ENCODE data around the gene TCEAL2. TPM values are rescaled to one million over a fixed set of nuclear protein-coding genes. Genes with fewer than 3 reads are reported as not detected.

The TCEAL2 gene
- total RNA-seq, 1 donor from 2014 or later: 7.2 TPM

DNA sequence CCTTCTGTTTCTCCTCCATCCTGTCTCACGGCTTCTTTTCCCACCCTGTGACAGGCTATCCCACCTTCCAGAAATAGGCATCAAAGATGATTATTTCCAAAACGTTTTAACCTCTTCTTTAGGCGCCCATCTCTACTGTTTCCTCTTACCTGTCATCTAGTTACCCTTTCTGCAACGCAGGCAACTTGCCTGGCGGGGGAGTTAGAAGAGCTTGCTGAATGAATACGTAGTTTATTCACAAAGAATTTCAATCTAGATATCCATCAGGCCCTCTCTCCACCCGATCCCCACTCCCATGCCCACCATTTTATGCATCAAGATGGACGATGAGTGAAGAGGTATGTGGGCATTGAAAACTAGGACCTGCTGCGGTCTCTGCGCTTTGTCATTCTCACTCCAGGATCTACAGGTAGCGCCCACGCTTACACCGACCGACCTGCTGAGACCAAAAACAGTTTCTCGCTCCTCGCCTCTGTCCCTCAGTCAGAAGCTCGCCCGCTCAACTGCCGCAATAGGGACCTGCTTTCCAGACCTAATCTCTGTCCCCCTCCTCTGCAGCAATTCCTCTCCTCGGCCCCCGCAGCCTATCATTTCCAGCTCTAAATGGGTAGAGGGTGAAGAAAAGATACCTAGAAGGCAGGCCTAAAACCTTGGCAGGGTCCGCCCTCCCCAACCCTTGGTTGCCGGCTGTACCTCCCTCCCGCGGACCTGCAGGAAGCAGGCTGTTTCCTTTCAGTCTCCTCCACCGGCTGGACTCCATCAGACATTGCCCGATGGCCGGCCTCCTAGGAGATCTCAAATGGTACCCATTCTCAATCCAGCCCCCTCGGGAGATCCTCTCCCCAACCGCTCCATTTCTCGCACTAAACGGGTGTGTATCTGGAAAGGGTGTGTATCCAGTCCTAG lies 29.7 kb downstream of the TCEAL2 start:
- DNase-seq (ENCODE audit: low spot score, unreplicated experiment): no peak
- H3K36me3 Mint-ChIP-seq (ENCODE audit: insufficient read depth): peaks cover 6% of the 10 kb centered on the region
- H3K9me3 Mint-ChIP-seq (ENCODE audit: low read depth): peaks cover 11% of the 10 kb centered on the region
- TF ChIP-seq CTCF (IDR thresholded peaks at IDR 0.05; ENCODE audit: unreplicated experiment): no peak
- H3K27me3 Mint-ChIP-seq: no peaks in the 10 kb centered on the region
- peak overlapping the region; percentile 97 for H3K4me3 Mint-ChIP-seq (ENCODE audit: low read depth)
- H3K27ac Mint-ChIP-seq: peak overlapping the region; percentile 99
- peaks cover 10% of the 10 kb centered on the region for H3K4me1 Mint-ChIP-seq (ENCODE audit: low read depth)

DNA sequence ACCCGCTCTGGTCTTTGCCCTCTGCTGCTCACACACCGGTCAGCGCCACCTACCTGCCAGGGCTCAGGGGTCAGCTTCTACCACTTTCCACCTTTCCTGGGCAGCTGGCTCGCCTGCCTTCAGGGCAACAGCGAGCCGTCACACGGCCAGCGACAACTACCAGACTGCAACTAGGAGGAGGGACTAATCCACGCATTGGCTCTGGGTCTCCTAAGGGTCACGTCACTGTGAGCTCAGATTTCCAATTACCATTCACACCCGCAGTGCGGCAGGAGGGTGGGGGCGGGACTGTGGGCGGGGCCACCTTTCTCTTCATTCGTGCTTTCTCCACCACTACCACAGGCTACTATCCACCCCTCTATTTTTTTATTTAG lies 30.3 kb downstream of the TCEAL2 start, which contains the start of gene BEX5:
Gene BEX5 (minus strand): TSS at position 172 of the 374 bp plus-strand sequence. CDS start 1,712 bp downstream, outside the sequence.
- peaks cover 10% of the 10 kb centered on the region for H3K4me1 Mint-ChIP-seq (ENCODE audit: low read depth)
- no peak for TF ChIP-seq CTCF (IDR thresholded peaks at IDR 0.05; ENCODE audit: unreplicated experiment)
- peak within 1 kb of the TSS; percentile 99 for H3K27ac Mint-ChIP-seq
- peak within 1 kb of the TSS; percentile 97 for H3K4me3 Mint-ChIP-seq (ENCODE audit: low read depth)
- peaks cover 13% of the 10 kb centered on the region for H3K9me3 Mint-ChIP-seq (ENCODE audit: low read depth)
- H3K27me3 Mint-ChIP-seq: no peaks in the 10 kb centered on the region
- peaks cover 6% of the 10 kb centered on the region for H3K36me3 Mint-ChIP-seq (ENCODE audit: insufficient read depth)
- DNase-seq (ENCODE audit: low spot score, unreplicated experiment): peak; percentile 42

Other genes starting within 250 kb of the TCEAL2 start
- gene ZMAT1, start 193.7 kb upstream of the TCEAL2 start, total RNA-seq: 11.6 and 12.7 TPM in 2 replicates
- not detected in 2 replicates for gene TCEAL6, start 16.8 kb downstream of the TCEAL2 start, total RNA-seq
- 24.0 and 26.8 TPM in 2 replicates for gene BEX5, start 30.3 kb downstream of the TCEAL2 start, total RNA-seq
- gene TCP11X1, start 89.6 kb downstream of the TCEAL2 start, total RNA-seq: 0.51 and 1.6 TPM in 2 replicates
- 2.6 TPM in 1 of 2 replicates, not detected in the other for gene NXF2, start 121.5 kb downstream of the TCEAL2 start, total RNA-seq

Measured in progenitor cell of endocrine pancreas (in vitro differentiated cells).